HG03280 (cell line): Measurements from ENCODE around the gene EPHB6.

Experiments
- ATAC-seq: cut with Tn5 transposase; IDR thresholded peaks from one replicate; pipeline ENCODE4 v1.9.1; 2021; ENCODE audit warnings: mild to moderate bottlenecking, moderate library complexity; ENCODE audit not compliant: unreplicated experiment

EPHB6 gene

DNA sequence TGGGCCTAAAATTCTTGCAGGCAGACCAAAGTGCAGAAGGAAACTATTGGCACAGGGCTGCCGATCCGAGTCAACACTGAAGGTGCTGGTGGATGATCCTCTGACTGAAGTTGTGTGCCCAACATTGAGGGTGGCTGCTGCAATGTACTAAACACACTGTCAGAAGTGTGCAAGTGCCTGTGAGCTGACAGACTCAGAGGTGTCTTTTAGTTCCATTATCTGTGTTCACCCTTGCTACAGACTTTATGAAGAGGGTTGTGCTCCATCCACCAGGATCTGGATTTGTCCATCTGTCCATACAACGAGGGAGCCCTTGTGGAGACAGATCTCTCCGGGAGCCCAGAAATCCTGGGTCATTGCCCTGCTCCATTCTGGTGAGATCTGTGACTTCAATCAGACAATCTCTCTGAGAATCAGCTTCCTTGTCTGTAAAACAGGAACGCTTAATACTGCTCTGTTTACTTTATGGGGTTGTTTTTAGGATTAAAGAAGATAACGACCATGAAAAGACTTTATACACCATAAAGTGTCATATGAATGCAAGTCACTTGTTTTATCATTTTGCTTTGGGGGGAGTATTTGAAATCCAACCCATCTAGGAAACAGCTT, 40.2 kb downstream of the EPHB6 start:
- no peak for ATAC-seq

DNA sequence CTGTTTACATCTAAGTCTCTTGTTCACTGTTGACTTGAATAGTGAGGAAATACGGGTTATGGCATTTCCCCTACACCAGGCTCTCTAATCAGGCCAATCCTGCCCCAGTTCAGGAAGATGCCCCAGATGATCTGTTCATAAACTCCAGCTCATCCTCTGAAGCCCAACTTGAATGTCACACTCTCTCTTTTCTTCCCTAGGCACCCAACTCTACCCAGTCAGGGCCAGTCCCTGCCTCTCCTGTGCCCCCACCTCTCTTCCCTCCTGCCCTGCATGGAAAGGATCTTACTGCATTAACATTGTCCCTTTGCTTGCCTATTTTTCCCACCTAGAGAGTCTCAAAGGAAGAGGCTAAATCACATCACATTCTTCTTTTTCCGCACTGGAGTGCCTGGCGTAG, 41.3 kb downstream of the EPHB6 start:
- no peak for ATAC-seq

DNA sequence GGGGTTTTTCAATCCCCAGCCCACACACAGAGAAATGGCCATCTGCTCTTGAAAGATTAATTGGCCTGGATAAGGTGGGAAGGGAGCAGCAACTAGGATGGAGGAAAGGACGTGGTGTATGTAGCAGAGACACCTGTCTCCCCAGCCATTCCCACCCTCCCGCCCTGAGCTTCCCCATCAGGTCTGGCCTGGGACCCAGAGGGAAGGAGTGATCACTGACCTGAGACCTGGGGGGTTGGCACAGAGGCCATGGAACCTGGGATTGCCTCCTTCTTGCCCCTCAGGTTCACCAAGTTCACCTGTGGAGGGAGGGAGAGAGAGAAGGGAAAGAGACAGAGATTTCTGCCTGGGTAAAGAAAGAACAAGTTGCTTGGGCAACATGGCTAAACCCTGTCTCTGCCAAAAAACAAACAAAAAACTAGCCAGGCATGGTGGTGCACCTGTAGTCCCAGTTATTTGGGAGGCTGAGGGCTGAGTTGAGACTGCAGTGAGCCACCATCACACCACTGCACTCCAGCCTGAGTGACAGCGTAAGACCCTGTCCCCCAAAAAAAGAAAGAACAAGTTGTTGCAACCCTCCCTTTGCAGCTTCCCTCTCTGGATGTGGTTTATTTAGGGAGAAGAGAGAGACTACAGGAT, 42.0 kb downstream of the EPHB6 start:
- ATAC-seq: no peak

DNA sequence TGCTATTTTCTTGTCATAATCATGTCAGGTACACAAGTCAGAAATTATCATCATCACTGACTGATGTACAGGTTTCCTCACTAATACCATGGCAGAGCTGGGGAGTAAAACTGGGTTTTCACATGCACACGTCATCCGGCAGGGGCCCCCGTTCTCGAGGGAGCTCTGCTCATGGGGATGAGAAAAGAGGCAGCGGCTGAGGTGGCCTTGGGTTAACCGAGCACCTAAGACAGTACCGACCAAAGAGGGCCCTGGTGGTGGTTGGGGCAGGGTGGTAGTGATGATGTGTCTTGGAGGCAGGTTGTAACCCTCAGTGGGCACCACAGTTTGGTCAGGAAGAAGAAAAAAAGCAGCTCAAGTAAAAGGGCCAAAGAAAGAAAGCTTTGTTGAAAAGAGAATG, 42.8 kb downstream of the EPHB6 start:
- ATAC-seq: no peak

DNA sequence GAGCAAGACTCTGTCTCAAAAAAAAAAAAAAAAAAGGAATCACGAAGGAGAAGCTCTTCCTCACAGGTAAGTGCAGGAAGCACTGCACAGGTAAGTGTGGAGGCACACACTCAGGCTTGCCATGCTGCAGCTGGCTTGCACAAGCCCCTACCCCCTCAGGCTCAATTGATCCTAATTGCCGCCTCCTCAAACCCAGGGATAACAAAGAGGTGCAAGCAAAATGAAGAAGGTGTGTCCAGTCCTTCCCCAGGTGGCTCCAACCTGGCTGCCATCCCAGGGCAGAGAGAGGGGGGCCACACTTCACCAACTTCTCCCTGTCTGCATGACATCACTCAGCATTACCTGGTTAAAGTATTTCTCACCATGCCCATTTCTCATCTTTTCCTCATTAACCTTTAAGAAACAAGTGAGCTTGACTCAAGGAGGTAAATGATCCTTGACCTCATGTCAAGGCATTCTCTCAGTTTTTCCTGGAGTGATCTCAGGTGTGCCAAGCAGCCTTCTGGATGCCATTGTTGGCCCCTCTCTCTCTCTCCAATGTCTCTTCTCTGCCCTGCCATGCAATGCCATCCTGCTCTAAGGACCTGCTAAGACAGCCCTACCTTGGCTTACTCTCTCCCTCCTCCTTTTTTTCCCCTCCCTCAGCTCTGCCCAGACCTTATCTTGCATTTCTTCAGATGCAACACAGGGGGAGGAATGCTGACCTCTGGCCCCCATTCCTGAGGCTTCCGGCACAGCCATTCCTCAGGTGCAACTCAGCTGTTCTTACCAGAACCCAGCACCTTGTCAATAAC, 43.7 kb downstream of the EPHB6 start:
- ATAC-seq: no peak

DNA sequence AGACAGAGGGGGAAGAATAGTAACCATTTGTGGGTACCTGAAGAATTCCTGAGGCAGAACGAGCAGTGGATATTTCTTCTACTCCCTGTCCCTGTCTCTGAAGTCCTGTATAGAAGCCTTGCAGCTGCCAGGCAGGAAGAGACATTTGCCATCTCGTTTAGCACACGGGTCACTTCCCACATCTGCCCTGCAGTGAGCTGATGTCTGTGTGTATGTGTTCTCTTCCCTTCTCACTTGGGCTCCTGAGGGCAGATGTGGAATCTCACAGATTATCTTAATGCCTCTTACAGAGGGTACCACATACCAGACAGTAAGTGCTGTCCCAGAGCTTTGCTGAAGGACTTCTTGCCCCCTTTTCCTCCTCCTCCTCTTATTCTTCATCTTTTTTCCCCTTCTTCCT, 44.8 kb downstream of the EPHB6 start:
- no peak for ATAC-seq

DNA sequence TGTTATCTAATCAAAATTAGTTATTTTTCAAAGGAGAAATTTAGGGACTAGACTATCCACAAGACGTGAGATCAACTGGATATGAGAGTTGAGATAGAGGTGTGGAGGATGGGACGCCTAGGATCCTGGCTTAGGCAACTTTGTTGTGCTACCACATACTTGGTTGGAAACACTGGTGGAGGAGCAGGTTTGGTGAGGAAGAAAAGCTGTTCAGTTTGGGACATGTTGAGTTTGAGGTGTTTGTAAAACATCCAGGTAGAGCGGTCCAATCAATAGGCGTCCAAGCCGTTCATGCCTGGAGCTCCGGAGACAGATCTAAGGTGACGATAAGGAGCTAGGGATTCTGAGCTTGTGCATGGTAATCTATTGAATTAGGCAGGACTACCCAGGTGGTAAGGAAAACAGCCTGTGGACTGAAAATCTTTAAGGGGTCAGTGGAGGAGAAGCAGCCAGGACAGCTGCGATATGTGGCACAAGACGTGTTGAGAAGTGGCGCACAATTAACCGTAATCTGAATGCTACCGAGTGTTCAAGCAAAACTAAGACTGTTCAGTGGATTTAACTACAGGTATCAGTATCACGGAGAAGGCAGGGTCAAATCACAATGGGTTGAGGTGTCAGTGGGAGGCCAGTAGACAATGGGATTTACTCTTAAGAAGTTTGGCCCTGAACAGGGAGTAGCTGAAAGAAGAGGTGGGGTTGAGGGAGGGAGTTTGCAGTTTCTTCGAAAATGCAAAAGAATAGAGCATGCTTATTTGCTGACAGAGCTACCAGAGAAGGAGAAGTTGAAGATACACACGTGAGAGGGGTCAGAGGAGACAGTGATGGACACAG, 46.8 kb downstream of the EPHB6 start:
- ATAC-seq: no peak

DNA sequence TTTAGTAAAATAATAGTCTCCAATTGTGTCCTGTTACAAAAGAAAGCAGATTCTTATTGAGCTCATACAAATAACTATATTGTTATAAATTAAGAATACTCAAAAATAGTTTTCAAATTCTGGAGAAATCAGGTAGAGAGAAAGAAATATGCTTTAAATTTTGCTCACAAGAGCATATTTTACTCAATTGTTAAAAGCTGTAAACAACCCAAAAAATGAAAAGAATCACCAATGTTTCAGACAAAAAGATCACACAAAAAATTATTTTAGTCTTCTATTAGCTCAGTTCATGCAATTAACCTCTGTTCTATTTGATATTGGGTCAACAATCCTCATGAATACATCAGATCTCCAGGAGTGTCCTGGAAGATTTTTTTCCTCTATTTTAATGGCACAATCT, 49.3 kb downstream of the EPHB6 start:
- no peak for ATAC-seq

DNA sequence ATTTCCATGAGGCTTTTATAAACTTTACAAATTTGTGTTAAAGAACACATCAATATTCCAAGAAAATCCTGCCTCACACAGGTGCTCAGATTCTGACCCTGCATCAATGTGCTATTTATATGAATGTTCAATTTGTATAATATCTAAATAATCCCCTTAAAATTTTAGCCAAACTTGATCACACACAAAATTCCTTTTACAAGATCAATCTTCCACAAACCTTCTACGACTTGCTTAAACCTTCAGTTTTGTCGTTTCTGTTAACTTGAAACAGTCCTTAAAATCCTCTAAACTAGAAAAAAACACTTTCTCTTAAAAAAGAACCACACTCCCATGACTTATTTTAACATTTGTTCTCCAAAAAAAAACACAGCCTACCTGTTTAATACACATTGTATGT, 50.9 kb downstream of the EPHB6 start:
- ATAC-seq: no peak

DNA sequence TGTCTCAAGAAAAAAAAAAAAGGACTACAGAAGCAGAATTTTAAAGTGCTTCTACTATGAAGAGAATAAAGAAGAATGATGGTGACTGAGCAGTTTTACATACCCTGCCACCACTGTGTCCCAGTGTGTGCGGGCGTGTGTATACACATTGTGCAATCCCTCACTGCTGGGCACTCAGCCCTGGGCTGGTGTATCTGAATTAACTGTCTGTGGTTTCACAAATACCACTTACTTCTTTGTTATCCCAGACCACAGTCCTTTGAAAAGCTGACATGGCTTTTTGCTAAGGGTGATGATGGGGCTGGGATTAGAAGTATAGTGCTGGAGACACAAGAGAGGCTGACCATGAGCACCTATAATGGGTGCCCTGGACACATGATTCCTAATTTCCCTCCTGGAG, 51.8 kb downstream of the EPHB6 start:
- no peak for ATAC-seq

DNA sequence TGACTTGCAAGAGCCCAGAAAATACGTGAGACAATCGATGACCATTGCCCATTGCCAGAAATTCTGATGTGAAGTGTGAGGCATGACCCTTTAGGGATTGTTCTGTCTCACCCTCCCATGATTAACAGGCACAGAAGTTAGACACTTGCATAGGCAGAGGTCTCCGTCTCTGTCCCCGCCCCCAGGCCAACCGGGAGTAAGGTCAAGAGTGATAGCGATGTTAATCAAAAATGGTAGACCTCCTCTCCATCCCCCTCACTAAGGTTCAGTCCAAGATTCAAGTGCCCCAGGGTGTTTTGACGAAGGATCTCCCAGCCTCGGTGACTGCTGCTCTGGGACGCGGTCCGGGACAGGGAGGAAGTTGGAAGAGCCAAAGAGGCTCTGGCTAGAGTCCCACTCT, 53.4 kb downstream of the EPHB6 start:
- ATAC-seq: no peak

DNA sequence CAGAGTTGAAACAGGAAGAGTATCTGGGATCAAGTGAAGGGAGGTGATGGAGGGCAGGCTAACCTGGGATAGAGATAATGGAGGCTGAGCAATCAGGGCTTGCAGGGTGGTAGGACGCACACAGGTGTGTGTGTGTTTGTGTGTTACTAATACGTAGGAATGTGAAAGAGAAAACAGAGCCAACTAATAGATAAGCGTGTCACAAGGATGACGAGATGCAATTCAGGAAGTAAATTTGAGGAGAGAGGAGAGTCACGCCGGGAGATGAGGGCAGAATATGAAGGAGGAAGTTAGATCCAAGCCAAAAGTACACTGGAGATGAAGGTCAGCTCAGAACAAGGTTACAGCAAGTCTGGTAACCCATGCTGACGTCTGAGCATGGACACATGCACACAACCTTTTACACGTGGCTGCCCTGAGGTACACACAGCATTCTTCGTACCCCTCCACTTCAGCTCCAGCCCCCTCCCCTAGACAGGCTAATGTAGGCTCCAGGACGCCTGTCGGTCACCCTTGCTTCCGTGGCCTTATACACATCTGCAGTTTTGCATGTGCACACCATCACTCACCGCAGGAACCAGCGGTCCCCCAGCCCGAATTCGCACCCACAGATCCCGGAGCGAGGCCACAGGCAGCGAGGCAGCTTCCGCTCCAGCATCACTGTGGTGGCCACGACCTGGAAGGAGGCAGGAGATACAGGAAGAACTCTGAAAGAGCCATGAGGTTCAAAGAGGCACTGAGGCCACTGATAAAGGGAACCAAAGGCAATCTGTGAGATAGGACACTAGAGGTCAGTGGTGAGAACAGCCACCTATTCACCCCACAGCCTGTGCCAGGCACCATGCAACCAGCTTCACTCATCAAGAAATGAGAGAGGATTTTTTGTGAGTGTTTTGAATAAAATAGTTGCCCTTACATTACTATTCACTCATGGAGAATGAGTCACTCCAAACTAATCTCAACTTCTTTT, 54.3 kb downstream of the EPHB6 start:
- ATAC-seq: peak; percentile 48

DNA sequence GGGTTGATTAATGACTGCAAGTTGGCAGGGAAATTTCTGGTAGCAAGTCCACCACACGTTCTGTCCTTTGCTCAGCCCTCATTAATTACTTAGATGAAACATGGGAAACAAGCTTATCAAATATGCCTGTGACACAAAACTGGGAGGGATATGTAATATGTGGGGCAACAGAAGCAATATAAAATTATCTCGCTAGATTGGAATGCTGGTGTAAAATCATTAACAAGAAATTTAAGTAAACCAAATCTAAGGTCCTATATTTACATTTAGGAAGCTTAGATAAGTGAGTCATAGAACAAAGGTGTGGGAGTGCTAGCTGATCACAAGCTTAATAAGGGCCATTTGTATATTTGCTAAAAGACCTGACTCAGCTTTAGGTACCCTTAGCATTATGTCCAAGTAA, 55.2 kb downstream of the EPHB6 start:
- no peak for ATAC-seq

DNA sequence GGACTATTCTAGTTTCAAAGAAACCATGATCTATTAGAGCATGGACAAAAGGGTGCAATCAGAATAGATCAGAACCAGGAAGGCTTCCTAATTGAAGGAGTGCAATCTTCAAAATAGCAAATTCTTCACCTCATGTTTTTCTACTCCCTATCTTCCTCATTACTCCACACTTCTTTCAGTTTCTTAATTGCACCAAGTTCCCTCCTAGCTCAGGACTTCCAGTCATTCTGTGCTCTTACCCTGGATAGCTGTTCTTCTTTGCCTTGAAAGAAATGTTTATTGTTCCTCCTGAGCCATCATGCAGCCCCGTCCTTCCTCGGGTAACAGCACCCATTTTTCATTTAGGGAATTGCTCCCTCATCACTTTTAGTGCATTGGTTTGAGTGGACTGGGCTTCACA, 55.6 kb downstream of the EPHB6 start:
- no peak for ATAC-seq

DNA sequence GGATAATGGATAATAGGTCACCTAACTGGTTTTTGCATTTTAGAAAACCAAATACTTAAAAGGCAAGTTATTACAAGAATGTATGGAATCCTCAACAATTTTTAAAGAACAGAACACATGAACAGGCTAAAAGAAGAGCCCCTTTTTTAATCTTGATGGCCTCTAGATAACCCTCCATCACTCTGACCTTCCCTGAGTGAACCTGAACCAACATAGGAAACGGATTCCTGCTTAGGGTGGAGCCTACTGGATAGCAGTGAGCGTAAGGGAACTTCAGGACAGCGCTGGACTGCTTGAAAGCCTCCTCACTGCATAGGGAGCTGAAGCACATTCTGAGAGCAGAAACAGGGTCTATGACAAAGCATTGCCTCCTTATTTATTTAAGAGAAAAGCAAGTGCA, 58.2 kb downstream of the EPHB6 start:
- ATAC-seq: no peak

DNA sequence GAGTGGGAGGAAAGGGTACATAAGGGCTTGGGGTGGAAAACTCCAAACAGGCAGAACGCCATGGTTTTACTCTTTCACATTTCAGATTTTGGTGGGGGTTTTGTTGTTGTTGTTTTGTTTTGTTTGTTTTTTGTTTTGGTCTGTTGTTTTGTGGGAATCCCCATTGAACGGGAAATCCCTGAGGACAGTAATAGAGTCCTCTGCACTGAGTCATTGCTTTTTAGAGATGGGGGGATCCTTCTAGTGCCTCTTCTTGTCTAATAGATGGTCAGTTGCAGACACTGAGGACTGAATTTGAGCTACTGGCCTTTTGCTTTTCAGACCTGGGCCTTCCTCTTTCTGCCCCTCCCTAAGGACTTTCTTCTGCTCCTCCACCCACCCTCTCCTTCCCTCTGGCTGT, 58.7 kb downstream of the EPHB6 start:
- no peak for ATAC-seq

DNA sequence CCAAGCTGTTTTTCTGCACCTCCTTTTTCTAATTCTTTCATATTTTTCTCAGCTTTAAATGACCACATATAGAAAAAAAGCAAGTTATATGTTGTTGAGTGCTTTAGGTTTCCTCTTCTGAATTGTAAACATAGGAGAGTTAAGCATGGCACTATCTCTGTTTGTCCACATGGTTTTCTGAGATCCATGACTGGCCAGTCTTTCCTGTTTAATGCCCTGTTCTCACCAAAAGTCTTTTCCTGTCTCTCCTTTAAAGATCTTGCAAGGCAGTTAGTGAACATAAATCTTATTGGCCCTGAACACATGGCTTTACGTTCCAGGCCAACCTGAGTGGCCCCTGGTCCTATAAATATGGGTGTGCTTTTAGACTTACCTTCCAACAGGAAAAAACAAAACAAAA, 59.2 kb downstream of the EPHB6 start:
- ATAC-seq: no peak

DNA sequence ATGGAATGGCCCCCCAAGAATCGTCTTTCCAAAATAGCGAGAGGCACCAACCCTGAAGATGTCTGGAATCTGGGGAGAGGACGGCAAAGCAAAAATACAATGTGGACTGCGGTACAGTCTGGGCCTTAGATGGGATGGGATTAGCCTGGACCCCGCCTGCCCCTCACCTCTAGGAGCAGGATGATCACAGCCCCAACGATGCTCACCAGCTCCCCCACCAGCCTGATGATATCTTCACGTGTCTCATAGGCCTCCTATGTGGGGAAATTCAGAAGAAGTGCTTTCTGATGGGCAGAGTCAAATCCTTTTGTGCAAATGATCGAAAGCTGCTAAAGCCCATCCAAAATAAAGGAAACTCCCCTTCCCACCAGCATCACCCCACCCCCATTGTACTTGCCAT, 60.4 kb downstream of the EPHB6 start:
- no peak for ATAC-seq

DNA sequence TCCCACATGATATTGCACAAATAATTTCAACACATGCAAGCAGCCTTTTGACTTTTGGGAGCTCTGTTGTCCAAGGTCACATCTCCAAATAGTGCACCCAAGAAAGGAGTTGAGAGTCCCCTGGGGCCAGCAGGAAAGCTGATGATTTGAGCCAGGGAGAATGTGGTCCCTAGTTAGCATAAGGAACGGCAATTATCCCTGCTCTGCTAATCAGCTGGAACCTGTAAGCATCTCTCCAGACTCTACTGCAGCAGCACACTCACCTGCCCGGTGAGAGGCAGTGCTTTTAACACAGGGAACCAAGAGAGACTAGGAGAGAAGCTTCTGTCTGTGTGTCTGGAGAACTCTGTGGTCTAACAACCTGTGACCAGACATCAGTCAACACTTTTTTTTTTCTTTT, 61.6 kb downstream of the EPHB6 start:
- no peak for ATAC-seq

DNA sequence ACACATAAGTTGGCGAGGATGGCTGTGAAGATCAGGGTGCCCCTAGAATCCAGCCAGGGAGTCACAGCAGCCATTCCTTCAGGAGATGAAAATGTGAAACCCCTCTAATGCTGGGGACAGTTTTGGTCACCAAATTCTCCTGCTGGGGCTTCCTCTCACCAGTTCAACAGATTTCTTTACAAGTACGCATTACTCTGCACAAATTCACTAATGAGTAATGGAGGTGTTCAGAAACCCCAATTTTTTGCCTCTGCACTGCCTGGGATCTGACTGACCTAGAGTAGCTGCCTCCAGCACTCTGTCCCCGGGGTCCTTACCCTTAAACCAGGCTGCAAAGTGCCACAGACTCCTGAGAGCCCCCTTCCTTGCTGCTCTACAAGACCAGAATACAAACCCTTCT, 62.6 kb downstream of the EPHB6 start:
- ATAC-seq: no peak
